Measurements from ENCODE around the gene SPATS2.

- TF ChIP-seq ZNF138 (tag by site-specific recombination; IDR thresholded peaks at IDR 0.05; ENCODE audit: borderline replicate concordance) (no peak), CTCF (tag by site-specific recombination; IDR thresholded peaks at IDR 0.05) (peak; percentile 22; the same call in 1 of the 2 replicates), ZNF837 (tag by site-specific recombination; IDR thresholded peaks at IDR 0.05) (no peak), ZFP41 (tag by site-specific recombination; IDR thresholded peaks at IDR 0.05; ENCODE audit: borderline replicate concordance) (no peak), HOXC10 (CRISPR knock-in tag; IDR thresholded peaks at IDR 0.05) (no peak), ZNF704 (tag by site-specific recombination; IDR thresholded peaks at IDR 0.05) (no peak)
Observed at GRCh38 chr12:49346659-49347310, 20.5 kb upstream of the SPATS2 start, which contains the start of gene DNAJC22.
